Transverse colon (tissue), 4 donors: ENCODE results near the gene GADD45B. TPM values are rescaled to one million over a fixed set of nuclear protein-coding genes. Genes with fewer than 3 reads are reported as not detected.
"Not testable (repeated sequence)": the region's sequence is repeated elsewhere in the genome, so short reads cannot be mapped to it uniquely, and the experiment has no call there.

Experiments used
- DNase-seq: peaks from one replicate; pipeline ENCODE4 v3.0.0-alpha.2; 2019
- H3K27ac ChIP-seq, 4 donors: fragments of 200-600 bp; sonication (generic); 2 replicates each; pipeline ENCODE4 v1.5.1; 2016 to 2018; ENCODE audit warnings: inconsistent platforms in 4 of 4
- H3K27me3 ChIP-seq: fragments of 200-600 bp; sonication (generic); 2 replicates; pipeline ENCODE4 v1.5.1; 2017; ENCODE audit warnings: inconsistent platforms
- H3K36me3 ChIP-seq, 4 donors: fragments of 200-600 bp; sonication (generic); 2 replicates each; pipeline ENCODE4 v1.5.1; 2017 to 2019; ENCODE audit warnings: inconsistent platforms in 4 of 4
- H3K4me1 ChIP-seq, 4 donors: fragments of 200-600 bp; sonication (generic); 2 replicates each; pipeline ENCODE4 v1.5.1; 2017 to 2020; ENCODE audit warnings: inconsistent platforms in 4 of 4
- H3K4me3 ChIP-seq, 4 donors: fragments of 200-600 bp; sonication (generic); 1 replicate in 1 of 4; 2 replicates in 3 of 4; pipeline versions ENCODE4 v1.5.1 to v1.6.1; 2017 to 2019; ENCODE audit warnings: inconsistent platforms in 4 of 4
- H3K9me3 ChIP-seq, 2 donors: fragments of 200-600 bp; sonication (generic); 2 replicates each; pipeline ENCODE4 v1.5.1; 2017 to 2019; ENCODE audit warnings: inconsistent platforms in 2 of 2
- CTCF ChIP-seq, 5 experiments: fragments of 200-600 bp in 3 of 5; fragments of 450-650 bp in 2 of 5; sonication (generic) in 3 of 5; IDR thresholded peaks; 1 replicate in 2 of 5; 2 replicates in 3 of 5; pipeline ENCODE4 v1.5.1; 2016 to 2017; ENCODE audit warnings: antibody characterized with exemption in 5 of 5, inconsistent platforms in 3 of 5, mild to moderate bottlenecking in 2 of 5, moderate library complexity in 1 of 5
- EP300 ChIP-seq: sonication (generic); formaldehyde crosslinking; IDR thresholded peaks from one replicate; pipeline ENCODE4 v1.6.1; 2017; ENCODE audit warnings: antibody characterized with exemption, low read depth
- POLR2A ChIP-seq: fragments of 450-650 bp; IDR thresholded peaks from one replicate; pipeline ENCODE4 v1.6.1; 2016; ENCODE audit warnings: antibody characterized with exemption, mild to moderate bottlenecking, moderate library complexity
- POLR2AphosphoS5 ChIP-seq, 3 donors: sonication (generic); formaldehyde crosslinking; IDR thresholded peaks; one replicate each; pipeline ENCODE4 v1.6.1; 2016; ENCODE audit warnings: antibody characterized with exemption in 3 of 3
- WGBS, 2 donors: methylation state at CpG; one replicate each; pipeline ENCODE4 v1.1.5; 2018; ENCODE audit warnings: low coverage in 1 of 2; 5-methylcytosine and 5-hydroxymethylcytosine counted together
- in situ Hi-C, 4 donors: fragments of 200-750 bp; cut with MboI; loops; one replicate each; pipeline versions ENCODE4 v1.15.0 to v1.15.1; 2017; ENCODE audit warnings: low sequenced_read_pairs in 3 of 4, low pct_ligation_motif_present in 1 of 4, low pct_unique_long_range_greater_than_20kb in 1 of 4
- intact Hi-C: fragments of 100-400 bp; cut with DNase I; formaldehyde crosslinking; loops from one replicate; pipeline ENCODE4 v1.15.1; 2023; ENCODE audit warnings: low total_unique reads
- total RNA-seq, 4 donors: library from RNA; depleted of rRNA; stranded (reverse); fragments of >200 nt; gene quantifications; one replicate each; pipeline ENCODE4 v1.1.0, GENCODE V29; 2016

GADD45B gene
- total RNA-seq, 4 donors from 2014 or later = 59.0 to 280 (median 167) TPM

GRCh38 chr19:2464389-2464788, 11.5 kb upstream of the GADD45B start:
- Histone ChIP-seq H3K4me1 (peaks cover 3 to 17% (median 15%) of the 10 kb centered on the region in 4 donors), H3K27me3 (no peaks in the 10 kb centered on the region), H3K27ac (no peak overlapping the region), H3K36me3 (no peaks in the 10 kb centered on the region), H3K4me3 (no peak overlapping the region), H3K9me3 (no peaks in the 10 kb centered on the region)
- 64 to 67% methylated on average over 3 to 5 of the region's 5 CpGs for WGBS, 2 donors
- DNase-seq = no peak
- TF ChIP-seq POLR2A (no peak), POLR2AphosphoS5 (IDR thresholded peaks at IDR 0.05) (no peak), EP300 (no peak), CTCF (IDR thresholded peaks at IDR 0.05) (no peak)
- in situ Hi-C loops (loop anchor here in 1 of 4 donors (10.0 kb wide), 1 partner anchor 150 kb away; no protein-coding TSS in a partner anchor), intact Hi-C loops (no loop called here)

GRCh38 chr19:2468596-2468995, 7.3 kb upstream of the GADD45B start:
- TF ChIP-seq POLR2A (no peak), CTCF (IDR thresholded peaks at IDR 0.05) (no peak), EP300 (no peak), POLR2AphosphoS5 (IDR thresholded peaks at IDR 0.05) (no peak)
- no peaks in the 10 kb centered on the region for H3K4me1 ChIP-seq
- no peak overlapping the region for H3K4me3 ChIP-seq
- no peak overlapping the region for H3K27ac ChIP-seq
- no peaks in the 10 kb centered on the region for H3K36me3 ChIP-seq
- 70 to 76% methylated on average over 12 of the region's 12 CpGs for WGBS, 2 donors
- intact Hi-C loops = no loop called here
- no peaks in the 10 kb centered on the region for H3K27me3 ChIP-seq
- no peak for DNase-seq
- no peaks in the 10 kb centered on the region for H3K9me3 ChIP-seq
- in situ Hi-C loops = loop anchor here in 1 of 4 donors (10.0 kb wide), 1 partner anchor 146 kb away; no protein-coding TSS in a partner anchor

GRCh38 chr19:2469102-2469914, 6.6 kb upstream of the GADD45B start:
- Histone ChIP-seq H3K27ac (no peak overlapping the region), H3K27me3 (no peaks in the 10 kb centered on the region), H3K36me3 (no peaks in the 10 kb centered on the region), H3K4me3 (no peak overlapping the region), H3K4me1 (peaks cover 0 to 3% (median 1%) of the 10 kb centered on the region in 4 donors), H3K9me3 (no peaks in the 10 kb centered on the region)
- in situ Hi-C loops (loop anchor here in 1 of 4 donors (10.0 kb wide), 1 partner anchor 145 kb away; no protein-coding TSS in a partner anchor), intact Hi-C loops (no loop called here)
- no peak for DNase-seq
- no peak for TF ChIP-seq CTCF (IDR thresholded peaks at IDR 0.05)
- TF ChIP-seq POLR2AphosphoS5 (IDR thresholded peaks at IDR 0.05) = no peak
- no peak for TF ChIP-seq EP300
- no peak for TF ChIP-seq POLR2A
- 40 to 61% methylated on average over 7 to 23 of the region's 23 CpGs for WGBS, 2 donors

- not testable (repeated sequence) for H3K27ac ChIP-seq, H3K9me3 ChIP-seq, H3K4me1 ChIP-seq, DNase-seq, H3K4me3 ChIP-seq, H3K36me3 ChIP-seq, H3K27me3 ChIP-seq
- 76 to 83% methylated on average over 4 to 8 of the region's 8 CpGs for WGBS, 2 donors
- in situ Hi-C loops = loop anchor here (5.0 to 10.0 kb wide), 3 partner anchors 142 to 147 kb away; no protein-coding TSS in a partner anchor
- intact Hi-C loops = loop anchor here (1.0 kb wide), 1 partner anchor 141 kb away; no protein-coding TSS in a partner anchor
Measured at GRCh38 chr19:2469915-2470200, 6.1 kb upstream of the GADD45B start.
